GM12864 (cell line): ENCODE results near the gene PRKCZ.

Experiments
- DNase-seq: peaks from one replicate; pipeline ENCODE4 v3.0.0-alpha.2; 2011; ENCODE audit warnings: low read depth
- H3K4me3 ChIP-seq: 2 replicates; pipeline ENCODE4 v1.5.1; 2011; ENCODE audit warnings: mild to moderate bottlenecking, low read depth, low read length, control low read depth
- TF ChIP-seq, protein P1 (sequence below): IDR thresholded peaks from 2 replicates; pipeline ENCODE4 v1.5.1; 2011; ENCODE audit warnings: low read depth, mild to moderate bottlenecking, moderate library complexity, low read length, control low read depth, inconsistent platforms; ENCODE audit errors: missing control alignments

PRKCZ gene

DNA sequence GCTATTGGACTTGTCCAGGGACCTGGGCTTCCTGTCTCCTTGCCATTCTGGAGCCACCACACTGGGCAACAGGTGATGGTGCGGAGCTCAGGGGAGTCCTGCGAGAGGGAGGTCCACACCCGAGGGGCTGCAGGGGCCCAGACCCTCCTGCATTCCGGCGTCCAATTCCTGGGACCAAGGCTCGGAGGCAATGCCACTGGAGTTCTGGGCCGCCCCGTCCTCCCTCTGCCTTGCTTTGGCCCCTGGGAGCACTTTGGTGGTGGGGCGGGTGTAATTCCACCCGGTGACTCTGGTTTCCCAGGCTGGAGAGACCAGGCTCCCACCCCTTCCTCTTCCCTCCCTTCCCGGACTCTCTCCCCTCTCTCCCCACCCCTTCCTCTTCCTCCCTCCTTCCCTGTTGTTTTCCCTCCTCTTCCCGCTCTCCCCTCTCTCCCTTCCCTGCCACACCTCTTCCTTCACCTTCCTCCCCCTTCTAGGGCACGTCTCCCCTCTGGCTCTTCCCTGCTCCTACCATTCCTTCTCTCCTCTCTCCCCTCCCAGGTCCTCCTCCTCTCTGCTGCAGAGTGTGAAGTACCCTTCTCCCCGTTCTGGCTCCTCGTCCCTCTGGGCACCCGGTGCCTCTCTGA lies 2.0 kb downstream of the PRKCZ start:
- DNase-seq = no peak
- H3K4me3 ChIP-seq = no peak overlapping the region
- TF ChIP-seq, protein P1, sequence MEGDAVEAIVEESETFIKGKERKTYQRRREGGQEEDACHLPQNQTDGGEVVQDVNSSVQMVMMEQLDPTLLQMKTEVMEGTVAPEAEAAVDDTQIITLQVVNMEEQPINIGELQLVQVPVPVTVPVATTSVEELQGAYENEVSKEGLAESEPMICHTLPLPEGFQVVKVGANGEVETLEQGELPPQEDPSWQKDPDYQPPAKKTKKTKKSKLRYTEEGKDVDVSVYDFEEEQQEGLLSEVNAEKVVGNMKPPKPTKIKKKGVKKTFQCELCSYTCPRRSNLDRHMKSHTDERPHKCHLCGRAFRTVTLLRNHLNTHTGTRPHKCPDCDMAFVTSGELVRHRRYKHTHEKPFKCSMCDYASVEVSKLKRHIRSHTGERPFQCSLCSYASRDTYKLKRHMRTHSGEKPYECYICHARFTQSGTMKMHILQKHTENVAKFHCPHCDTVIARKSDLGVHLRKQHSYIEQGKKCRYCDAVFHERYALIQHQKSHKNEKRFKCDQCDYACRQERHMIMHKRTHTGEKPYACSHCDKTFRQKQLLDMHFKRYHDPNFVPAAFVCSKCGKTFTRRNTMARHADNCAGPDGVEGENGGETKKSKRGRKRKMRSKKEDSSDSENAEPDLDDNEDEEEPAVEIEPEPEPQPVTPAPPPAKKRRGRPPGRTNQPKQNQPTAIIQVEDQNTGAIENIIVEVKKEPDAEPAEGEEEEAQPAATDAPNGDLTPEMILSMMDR = no peak

DNA sequence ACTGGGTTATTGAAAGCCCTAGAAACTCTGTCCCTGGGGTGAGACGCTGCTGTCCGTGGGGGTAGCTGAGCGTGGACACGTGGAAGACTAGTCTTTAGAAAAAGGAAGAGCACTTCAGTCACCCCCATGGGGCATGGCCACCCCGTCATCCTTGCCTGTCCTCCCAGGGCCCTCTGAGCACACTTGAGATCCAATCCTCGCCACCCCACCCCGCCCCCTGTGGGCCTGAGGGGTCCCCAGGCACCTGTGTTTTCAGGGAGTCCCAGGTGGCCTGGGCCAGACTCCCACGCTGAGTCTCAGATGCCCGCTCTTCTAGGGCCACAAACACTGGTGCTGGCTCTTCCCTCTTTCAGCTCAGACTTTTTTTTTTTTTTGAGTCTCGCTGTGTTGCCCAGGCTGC lies 2.5 kb downstream of the PRKCZ start:
- DNase-seq = no peak
- TF ChIP-seq, protein P1 = no peak
- no peak overlapping the region for H3K4me3 ChIP-seq

DNA sequence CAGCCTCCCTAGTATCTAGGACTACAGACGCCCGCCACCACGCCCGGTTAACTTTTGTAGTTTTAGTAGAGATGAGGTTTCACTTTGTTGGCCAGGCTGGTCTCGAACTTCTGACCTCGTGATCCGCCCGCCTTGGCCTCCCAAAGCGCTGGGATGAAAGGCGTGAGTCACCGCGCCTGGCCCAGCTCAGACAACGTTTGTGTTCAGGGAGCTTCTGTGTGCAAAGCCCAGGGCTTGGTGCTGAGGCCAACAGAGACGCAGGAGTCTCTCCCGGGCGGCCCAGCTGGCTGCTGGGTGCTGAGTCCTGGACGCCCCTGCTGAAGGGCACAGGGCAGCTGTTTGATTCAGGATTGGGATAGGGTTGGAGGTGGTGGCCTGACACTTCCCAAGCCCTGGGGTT lies 3.0 kb downstream of the PRKCZ start:
- H3K4me3 ChIP-seq = no peak overlapping the region
- DNase-seq = no peak
- TF ChIP-seq, protein P1 = no peak

DNA sequence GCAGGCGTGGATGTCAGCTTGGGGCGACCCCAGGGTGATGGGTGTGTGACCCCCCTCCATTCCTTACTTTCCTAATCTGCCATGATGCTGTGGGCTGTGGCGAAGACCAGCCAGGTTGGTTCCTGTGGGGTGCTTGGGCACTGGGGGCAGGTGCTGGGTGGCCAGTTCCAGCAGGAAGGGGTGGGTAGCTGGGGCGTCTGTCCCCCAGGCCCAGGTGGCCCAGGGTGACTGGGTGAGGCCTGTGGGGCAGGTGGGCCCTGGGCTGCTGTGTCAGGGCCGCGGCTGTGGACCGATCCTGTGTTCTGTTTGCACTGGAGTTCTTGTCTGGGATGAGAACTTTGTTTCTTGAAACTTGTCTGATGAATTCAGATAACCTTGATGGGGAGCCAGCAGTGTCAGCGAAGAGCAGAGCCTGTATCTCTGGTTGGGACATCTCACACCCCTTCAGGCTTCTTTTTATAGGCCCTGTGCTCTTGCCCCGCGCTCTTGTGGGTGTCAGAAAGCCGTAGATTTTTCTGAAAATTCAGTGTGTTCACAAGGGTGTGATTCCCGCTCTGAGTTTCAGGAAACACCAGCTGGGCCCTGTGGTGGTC lies 3.7 kb downstream of the PRKCZ start:
- H3K4me3 ChIP-seq = no peak overlapping the region
- TF ChIP-seq, protein P1 = no peak
- no peak for DNase-seq

DNA sequence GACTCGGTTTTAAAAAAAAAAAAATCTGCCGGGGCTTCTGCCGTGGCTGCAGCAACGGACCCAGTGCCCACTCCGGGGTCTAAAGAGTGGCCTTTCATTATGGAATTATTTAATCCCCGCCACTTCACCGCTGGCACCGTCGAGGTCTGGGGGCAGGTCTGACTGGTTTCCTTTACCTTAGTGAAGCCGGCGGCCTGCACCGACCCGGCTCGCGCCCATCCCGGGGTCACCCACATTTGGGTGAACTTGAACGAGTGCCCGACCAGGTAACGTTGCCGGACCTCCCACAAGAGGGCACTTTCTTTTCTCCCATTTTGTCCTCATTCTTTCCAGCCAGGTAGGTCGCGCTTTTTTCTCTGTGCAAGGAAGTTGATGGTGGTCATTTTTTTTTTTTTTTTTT lies 4.3 kb downstream of the PRKCZ start:
- TF ChIP-seq, protein P1 = no peak
- H3K4me3 ChIP-seq = no peak overlapping the region
- no peak for DNase-seq

DNA sequence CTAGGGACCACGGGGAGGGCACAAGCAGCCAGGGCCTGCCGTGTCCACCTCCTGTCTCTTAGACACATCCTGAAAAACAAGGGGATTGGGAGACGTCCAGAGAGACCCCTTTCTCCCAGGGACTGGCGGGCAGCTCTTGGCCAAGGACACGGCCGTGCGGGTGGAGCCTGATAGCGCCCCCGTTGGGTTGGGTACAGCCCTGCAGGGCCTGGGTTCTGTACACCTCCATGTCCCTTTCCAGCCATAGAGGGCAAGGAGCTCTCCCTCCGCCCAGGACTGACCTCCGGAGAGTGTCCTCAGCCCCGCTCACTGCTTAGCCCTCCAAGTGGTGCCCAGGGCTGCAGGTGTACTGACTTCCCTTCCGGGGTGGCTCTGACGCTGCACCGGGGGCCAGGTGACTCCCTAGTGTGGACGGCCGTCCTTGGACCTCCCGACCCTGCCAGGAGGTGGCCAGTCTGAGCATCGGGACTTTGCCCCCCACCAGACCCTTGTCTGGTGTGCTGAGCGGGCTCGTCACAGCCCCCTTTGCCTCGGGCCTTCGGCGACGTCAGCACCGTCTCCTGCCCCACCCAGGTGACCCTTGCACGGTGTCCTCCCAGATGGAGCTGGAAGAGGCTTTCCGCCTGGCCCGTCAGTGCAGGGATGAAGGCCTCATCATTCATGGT lies 5.8 kb downstream of the PRKCZ start:
- TF ChIP-seq, protein P1 = no peak
- DNase-seq = no peak
- H3K4me3 ChIP-seq = no peak overlapping the region
